Measurements from ENCODE around the gene RNF41.

Gene RNF41

GRCh38 chr12:56154818-56155217 lies 66.9 kb downstream of the RNF41 start:
- no peak for DNase-seq

GRCh38 chr12:56154246-56154771 lies 67.4 kb downstream of the RNF41 start:
- DNase-seq: no peak

- no peak for DNase-seq
Measured at GRCh38 chr12:56153678-56154065, 68.0 kb downstream of the RNF41 start.

- peak in 1 of 56 donors; percentile 29 for DNase-seq
Measured at GRCh38 chr12:56152756-56153677, 68.7 kb downstream of the RNF41 start.
